Lower leg skin (tissue), 3 donors: ENCODE data around the gene IBSP.

Experiments used
- CTCF ChIP-seq, 3 donors: fragments of 450-650 bp; IDR thresholded peaks; one replicate each; pipeline ENCODE4 v1.5.1; 2016; ENCODE audit warnings: antibody characterized with exemption in 3 of 3, mild to moderate bottlenecking in 3 of 3, moderate library complexity in 2 of 3
- POLR2A ChIP-seq, 2 donors: fragments of 450-650 bp; IDR thresholded peaks; one replicate each; pipeline ENCODE4 v1.6.1; 2016 to 2017; ENCODE audit warnings: antibody characterized with exemption in 2 of 2, mild to moderate bottlenecking in 1 of 2, moderate library complexity in 1 of 2

GRCh38 chr4:87844452-87844851 lies 45.1 kb downstream of the IBSP start:
- no peak for TF ChIP-seq CTCF (IDR thresholded peaks at IDR 0.05)
- TF ChIP-seq POLR2A (IDR thresholded peaks at IDR 0.05), result no peak
